GM18870 (cell line): Measurements from ENCODE around the gene ARHGDIB.

Experiments
- ATAC-seq: cut with Tn5 transposase; IDR thresholded peaks from one replicate; pipeline ENCODE4 v1.9.1; 2021; ENCODE audit warnings: moderate library complexity; ENCODE audit not compliant: unreplicated experiment

The ARHGDIB gene

GRCh38 chr12:14961466-14962152, at the start of gene ARHGDIB:
Gene ARHGDIB (minus strand): TSS chr12:14961601. CDS start chr12:14950712, 10,889 bp downstream.
- peak; percentile 71 for ATAC-seq

GRCh38 chr12:15011162-15011561, 49.8 kb upstream of the ARHGDIB start:
- no peak for ATAC-seq

- ATAC-seq, result no peak
Observed at GRCh38 chr12:15007551-15007950, 46.1 kb upstream of the ARHGDIB start.

GRCh38 chr12:15005064-15005463, 43.7 kb upstream of the ARHGDIB start:
- ATAC-seq, result no peak

- no peak for ATAC-seq
Observed at GRCh38 chr12:15004421-15004820, 43.0 kb upstream of the ARHGDIB start.

- ATAC-seq, result no peak
Observed at GRCh38 chr12:15001733-15002382, 40.5 kb upstream of the ARHGDIB start.

- no peak for ATAC-seq
Observed at GRCh38 chr12:15000575-15000974, 39.2 kb upstream of the ARHGDIB start.

GRCh38 chr12:14999695-15000365, 38.4 kb upstream of the ARHGDIB start:
- ATAC-seq, result no peak

- no peak for ATAC-seq
Observed at GRCh38 chr12:14999021-14999694, 37.8 kb upstream of the ARHGDIB start.

GRCh38 chr12:14997998-14998397, 36.6 kb upstream of the ARHGDIB start:
- ATAC-seq, result no peak

GRCh38 chr12:14995583-14996425, 34.4 kb upstream of the ARHGDIB start:
- no peak for ATAC-seq

- no peak for ATAC-seq
Observed at GRCh38 chr12:14994610-14995009, 33.2 kb upstream of the ARHGDIB start.

GRCh38 chr12:14993537-14994266, 32.3 kb upstream of the ARHGDIB start:
- no peak for ATAC-seq

- ATAC-seq, result no peak
Observed at GRCh38 chr12:14993117-14993516, 31.7 kb upstream of the ARHGDIB start.

GRCh38 chr12:14992673-14993072, 31.3 kb upstream of the ARHGDIB start:
- no peak for ATAC-seq

- ATAC-seq, result no peak
Observed at GRCh38 chr12:14991069-14991468, 29.7 kb upstream of the ARHGDIB start.

- ATAC-seq, result peak; percentile 47
Observed at GRCh38 chr12:14989790-14990189, 28.4 kb upstream of the ARHGDIB start.

- ATAC-seq, result no peak
Observed at GRCh38 chr12:14988035-14988434, 26.6 kb upstream of the ARHGDIB start.

- no peak for ATAC-seq
Observed at GRCh38 chr12:14986449-14986848, 25.0 kb upstream of the ARHGDIB start.

- no peak for ATAC-seq
Observed at GRCh38 chr12:14984766-14985285, 23.4 kb upstream of the ARHGDIB start.
